SU-DHL-6 (cell line): Measurements from ENCODE around the gene SFTPB.

Experiments used
- CTCF ChIP-seq: fragments of 200-600 bp; sonication (generic); IDR thresholded peaks from one replicate; pipeline ENCODE4 v1.5.1; 2017; ENCODE audit warnings: antibody characterized with exemption, mild to moderate bottlenecking, low read length, moderate library complexity; ENCODE audit not compliant: insufficient read depth, poor library complexity, severe bottlenecking
- EZH2phosphoT487 ChIP-seq: fragments of 200-600 bp; sonication (generic), shearing (Covaris generic); conservative IDR thresholded peaks from 2 replicates; pipeline ENCODE4 v1.6.1; 2018; ENCODE audit warnings: mild to moderate bottlenecking, antibody characterized with exemption, low read length, moderate library complexity, mixed read lengths

- TF ChIP-seq CTCF (no peak), EZH2phosphoT487 (no peak)
Observed at GRCh38 chr2:85699325-85699724, 31.3 kb upstream of the SFTPB start.
